ENCODE data around the gene KCNV2.
A peak's percentile ranks its signal among the peaks of the same experiment; 100 is the strongest.

DNA sequence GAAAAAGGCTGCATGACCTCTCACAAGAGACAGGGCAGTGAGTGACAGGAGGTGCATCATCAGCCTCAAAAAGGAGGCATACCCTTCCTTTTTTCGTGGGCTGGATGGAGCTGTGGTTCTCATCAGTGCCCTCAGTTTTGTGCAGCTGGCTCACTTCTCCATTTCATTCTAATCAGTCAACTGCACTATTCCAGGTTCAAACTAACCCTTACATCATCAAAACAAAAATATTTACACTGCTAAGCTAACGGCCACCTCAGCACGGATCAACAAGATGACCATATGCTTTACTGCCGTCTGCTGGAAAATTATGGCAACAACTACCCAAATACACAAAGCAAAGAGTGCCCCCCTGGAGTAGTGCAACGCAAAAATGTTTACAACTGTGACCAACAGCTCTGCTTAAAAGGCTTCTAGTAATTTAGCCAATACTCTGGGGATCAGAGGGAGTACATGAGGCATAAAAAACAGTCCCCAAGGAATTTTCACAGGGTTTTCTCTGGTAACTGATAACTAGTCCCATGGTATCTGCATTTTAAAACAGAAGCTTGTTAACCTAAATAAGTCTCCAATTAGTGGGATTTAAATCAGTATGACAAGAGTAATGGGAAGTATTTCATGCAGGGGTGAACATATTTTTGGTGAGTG is 10.8 kb downstream of the KCNV2 start:
- TF ChIP-seq EP300 (IDR thresholded peaks at IDR 0.05), result no peak
- TF ChIP-seq POLR2A (IDR thresholded peaks at IDR 0.05), result no peak
- TF ChIP-seq, protein P1, sequence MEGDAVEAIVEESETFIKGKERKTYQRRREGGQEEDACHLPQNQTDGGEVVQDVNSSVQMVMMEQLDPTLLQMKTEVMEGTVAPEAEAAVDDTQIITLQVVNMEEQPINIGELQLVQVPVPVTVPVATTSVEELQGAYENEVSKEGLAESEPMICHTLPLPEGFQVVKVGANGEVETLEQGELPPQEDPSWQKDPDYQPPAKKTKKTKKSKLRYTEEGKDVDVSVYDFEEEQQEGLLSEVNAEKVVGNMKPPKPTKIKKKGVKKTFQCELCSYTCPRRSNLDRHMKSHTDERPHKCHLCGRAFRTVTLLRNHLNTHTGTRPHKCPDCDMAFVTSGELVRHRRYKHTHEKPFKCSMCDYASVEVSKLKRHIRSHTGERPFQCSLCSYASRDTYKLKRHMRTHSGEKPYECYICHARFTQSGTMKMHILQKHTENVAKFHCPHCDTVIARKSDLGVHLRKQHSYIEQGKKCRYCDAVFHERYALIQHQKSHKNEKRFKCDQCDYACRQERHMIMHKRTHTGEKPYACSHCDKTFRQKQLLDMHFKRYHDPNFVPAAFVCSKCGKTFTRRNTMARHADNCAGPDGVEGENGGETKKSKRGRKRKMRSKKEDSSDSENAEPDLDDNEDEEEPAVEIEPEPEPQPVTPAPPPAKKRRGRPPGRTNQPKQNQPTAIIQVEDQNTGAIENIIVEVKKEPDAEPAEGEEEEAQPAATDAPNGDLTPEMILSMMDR (IDR thresholded peaks at IDR 0.05), result peak in 1 of 2 donors; percentile 20
